ENCODE measurements around the gene NF1. TPM values are rescaled to one million over a fixed set of nuclear protein-coding genes. Genes with fewer than 3 reads are reported as not detected.
"Not testable (repeated sequence)": the region's sequence is repeated elsewhere in the genome, so short reads cannot be mapped to it uniquely, and the experiment has no call there.

NF1 gene
- total RNA-seq, 2 donors from 2014 or later = 62.3 to 68.0 TPM

DNA sequence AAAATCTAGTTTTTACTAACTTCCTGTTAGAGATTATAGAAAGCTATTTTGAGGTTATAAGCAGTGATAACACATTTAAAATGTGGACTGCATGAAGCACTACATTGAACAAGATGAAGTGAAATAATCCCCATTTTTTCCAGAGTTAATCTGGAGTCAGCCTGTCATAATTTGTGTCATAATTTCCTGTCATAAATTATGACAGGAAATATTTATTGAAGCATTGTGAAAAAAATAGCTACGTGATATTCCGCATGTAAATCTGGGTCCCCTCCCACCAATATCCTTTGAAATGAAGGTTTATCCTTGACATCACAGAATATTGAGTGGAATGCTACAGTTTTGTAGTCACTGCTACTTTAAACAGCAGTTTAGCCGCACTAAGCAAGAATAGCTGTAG, 162.2 kb downstream of the NF1 start:
- H3K9me3 ChIP-seq = no peaks in the 10 kb centered on the region
- WGBS = 81% methylated on average over 3 of the region's 3 CpGs
- intact Hi-C loops (cut with DNase I) = no loop called here
- DNase-seq (ENCODE audit: low spot score) = no peak
- H3K27me3 ChIP-seq (replicated peaks; ENCODE audit: insufficient read depth) = no peaks in the 10 kb centered on the region
- no peaks in the 10 kb centered on the region for H3K36me3 ChIP-seq
- no peak overlapping the region for H3K4me3 ChIP-seq
- H3K27ac ChIP-seq = no peak overlapping the region
- no peak for TF ChIP-seq POLR2A (IDR thresholded peaks at IDR 0.05)
- TF ChIP-seq, protein P1, sequence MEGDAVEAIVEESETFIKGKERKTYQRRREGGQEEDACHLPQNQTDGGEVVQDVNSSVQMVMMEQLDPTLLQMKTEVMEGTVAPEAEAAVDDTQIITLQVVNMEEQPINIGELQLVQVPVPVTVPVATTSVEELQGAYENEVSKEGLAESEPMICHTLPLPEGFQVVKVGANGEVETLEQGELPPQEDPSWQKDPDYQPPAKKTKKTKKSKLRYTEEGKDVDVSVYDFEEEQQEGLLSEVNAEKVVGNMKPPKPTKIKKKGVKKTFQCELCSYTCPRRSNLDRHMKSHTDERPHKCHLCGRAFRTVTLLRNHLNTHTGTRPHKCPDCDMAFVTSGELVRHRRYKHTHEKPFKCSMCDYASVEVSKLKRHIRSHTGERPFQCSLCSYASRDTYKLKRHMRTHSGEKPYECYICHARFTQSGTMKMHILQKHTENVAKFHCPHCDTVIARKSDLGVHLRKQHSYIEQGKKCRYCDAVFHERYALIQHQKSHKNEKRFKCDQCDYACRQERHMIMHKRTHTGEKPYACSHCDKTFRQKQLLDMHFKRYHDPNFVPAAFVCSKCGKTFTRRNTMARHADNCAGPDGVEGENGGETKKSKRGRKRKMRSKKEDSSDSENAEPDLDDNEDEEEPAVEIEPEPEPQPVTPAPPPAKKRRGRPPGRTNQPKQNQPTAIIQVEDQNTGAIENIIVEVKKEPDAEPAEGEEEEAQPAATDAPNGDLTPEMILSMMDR (IDR thresholded peaks at IDR 0.05) = no peak
- no peak for TF ChIP-seq POLR2AphosphoS5 (IDR thresholded peaks at IDR 0.05)
- no peaks in the 10 kb centered on the region for H3K4me1 ChIP-seq (replicated peaks)

DNA sequence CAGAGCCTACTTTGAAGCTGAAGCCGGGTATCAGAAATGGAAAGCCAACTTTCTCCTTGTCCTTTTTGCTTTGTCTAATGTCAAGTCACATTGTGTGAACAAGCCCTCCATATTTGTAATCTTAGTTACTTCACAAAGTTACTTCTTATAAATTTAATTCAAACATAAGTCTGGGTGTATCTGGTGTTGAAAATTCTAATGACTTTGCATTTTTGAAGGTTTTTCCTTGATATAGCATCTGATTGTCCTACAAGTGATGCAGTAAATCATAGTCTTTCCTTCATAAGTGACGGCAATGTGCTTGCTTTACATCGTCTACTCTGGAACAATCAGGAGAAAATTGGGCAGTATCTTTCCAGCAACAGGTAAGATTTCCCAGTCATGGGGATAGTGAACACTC, 165.4 kb downstream of the NF1 start:
- 96% methylated on average over 3 of the region's 3 CpGs for WGBS
- DNase-seq (ENCODE audit: low spot score) = no peak
- intact Hi-C loops (cut with DNase I) = no loop called here
- Histone ChIP-seq H3K4me1 (replicated peaks) (no peaks in the 10 kb centered on the region), H3K4me3 (no peak overlapping the region), H3K27me3 (replicated peaks; ENCODE audit: insufficient read depth) (no peaks in the 10 kb centered on the region), H3K27ac (no peak overlapping the region), H3K36me3 (no peaks in the 10 kb centered on the region), H3K9me3 (no peaks in the 10 kb centered on the region)
- TF ChIP-seq, protein P1 (IDR thresholded peaks at IDR 0.05) = no peak
- TF ChIP-seq POLR2A (IDR thresholded peaks at IDR 0.05) = no peak
- no peak for TF ChIP-seq POLR2AphosphoS5 (IDR thresholded peaks at IDR 0.05)

- H3K4me1 ChIP-seq (replicated peaks) = no peaks in the 10 kb centered on the region
- no peak for TF ChIP-seq POLR2A (IDR thresholded peaks at IDR 0.05)
- TF ChIP-seq, protein P1 (IDR thresholded peaks at IDR 0.05) = no peak
- TF ChIP-seq POLR2AphosphoS5 (IDR thresholded peaks at IDR 0.05) = no peak
- DNase-seq (ENCODE audit: low spot score) = no peak
- H3K9me3 ChIP-seq = no peaks in the 10 kb centered on the region
- no peak overlapping the region for H3K27ac ChIP-seq
- 79% methylated on average over 1 of the region's 1 CpG for WGBS
- no peaks in the 10 kb centered on the region for H3K27me3 ChIP-seq (replicated peaks; ENCODE audit: insufficient read depth)
- intact Hi-C loops (cut with DNase I) = no loop called here
- H3K4me3 ChIP-seq = no peak overlapping the region
- no peaks in the 10 kb centered on the region for H3K36me3 ChIP-seq
These were observed 166.8 kb downstream of the NF1 start for GRCh38 chr17:31261601-31262000.

GRCh38 chr17:31262923-31263322, 168.1 kb downstream of the NF1 start:
- intact Hi-C loops (cut with DNase I) = not testable (repeated sequence)

DNA sequence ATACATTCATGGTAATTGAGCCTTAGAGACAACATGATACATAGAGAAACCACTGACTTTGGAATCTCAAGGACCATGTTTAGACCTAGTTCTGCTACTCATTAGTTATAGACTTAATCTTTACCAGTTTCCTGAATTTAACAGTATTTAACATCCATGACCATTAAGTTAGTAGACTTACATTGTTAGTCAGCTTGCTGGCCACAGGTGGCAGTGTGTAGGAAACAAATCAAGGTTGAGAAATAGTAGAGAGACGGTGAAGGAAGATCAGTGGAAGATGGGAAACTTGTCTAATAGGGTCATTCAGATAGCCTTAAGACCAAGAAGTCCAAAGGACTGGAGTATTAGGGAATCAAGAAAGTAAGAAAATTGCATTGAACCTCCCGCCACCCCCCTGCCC, 171.3 kb downstream of the NF1 start:
- DNase-seq (ENCODE audit: low spot score) = no peak
- intact Hi-C loops (cut with DNase I) = no loop called here
- Histone ChIP-seq H3K27ac (no peak overlapping the region), H3K27me3 (replicated peaks; ENCODE audit: insufficient read depth) (no peaks in the 10 kb centered on the region), H3K4me3 (no peak overlapping the region), H3K4me1 (replicated peaks) (no peaks in the 10 kb centered on the region), H3K9me3 (no peaks in the 10 kb centered on the region), H3K36me3 (no peaks in the 10 kb centered on the region)
- 90% methylated on average over 2 of the region's 2 CpGs for WGBS
- TF ChIP-seq POLR2AphosphoS5 (IDR thresholded peaks at IDR 0.05) = no peak
- TF ChIP-seq, protein P1 (IDR thresholded peaks at IDR 0.05) = no peak
- no peak for TF ChIP-seq POLR2A (IDR thresholded peaks at IDR 0.05)

More at GRCh38 chr17:31262923-31263322, 168.1 kb downstream of the NF1 start:
- not testable (repeated sequence) for H3K9me3 ChIP-seq; H3K27ac ChIP-seq; H3K4me1 ChIP-seq (replicated peaks); H3K36me3 ChIP-seq; H3K27me3 ChIP-seq (replicated peaks; ENCODE audit: insufficient read depth); H3K4me3 ChIP-seq; DNase-seq (ENCODE audit: low spot score)
- 100% methylated on average over 1 of the region's 1 CpG for WGBS

Data from prostate gland (tissue), 2 donors.